MG63 (cell line): ENCODE data around the gene C1orf159. TPM values are rescaled to one million over a fixed set of nuclear protein-coding genes. Genes with fewer than 3 reads are reported as not detected.

Source experiments
- DNase-seq: peaks from one replicate; pipeline ENCODE4 v3.0.0-alpha.2; 2020
- H3K27me3 ChIP-seq: fragments of 250-450 bp; sonication (Bioruptor Pico); 2 replicates; pipeline ENCODE4 v1.5.1; 2020; ENCODE audit warnings: mild to moderate bottlenecking, moderate library complexity
- H3K36me3 ChIP-seq: fragments of 250-450 bp; sonication (Bioruptor Pico); 2 replicates; pipeline ENCODE4 v1.5.1; 2020; ENCODE audit warnings: mild to moderate bottlenecking, moderate library complexity
- H3K4me3 ChIP-seq: fragments of 250-450 bp; sonication (Bioruptor Pico); 2 replicates; pipeline ENCODE4 v1.5.1; 2020; ENCODE audit warnings: mild to moderate bottlenecking, moderate library complexity
- H3K9me3 ChIP-seq: fragments of 250-450 bp; sonication (Bioruptor Pico); 2 replicates; pipeline ENCODE4 v1.5.1; 2020; ENCODE audit warnings: mild to moderate bottlenecking, moderate library complexity
- total RNA-seq: library from RNA; depleted of rRNA; stranded (reverse); fragments of >200 nt; shearing (Covaris generic); gene quantifications from 2 replicates; pipeline ENCODE4 v1.2.3, GENCODE V29; 2014; ENCODE audit warnings: low replicate concordance

The C1orf159 gene
- total RNA-seq, 1 experiment from 2014 or later = 18.2 TPM

DNA sequence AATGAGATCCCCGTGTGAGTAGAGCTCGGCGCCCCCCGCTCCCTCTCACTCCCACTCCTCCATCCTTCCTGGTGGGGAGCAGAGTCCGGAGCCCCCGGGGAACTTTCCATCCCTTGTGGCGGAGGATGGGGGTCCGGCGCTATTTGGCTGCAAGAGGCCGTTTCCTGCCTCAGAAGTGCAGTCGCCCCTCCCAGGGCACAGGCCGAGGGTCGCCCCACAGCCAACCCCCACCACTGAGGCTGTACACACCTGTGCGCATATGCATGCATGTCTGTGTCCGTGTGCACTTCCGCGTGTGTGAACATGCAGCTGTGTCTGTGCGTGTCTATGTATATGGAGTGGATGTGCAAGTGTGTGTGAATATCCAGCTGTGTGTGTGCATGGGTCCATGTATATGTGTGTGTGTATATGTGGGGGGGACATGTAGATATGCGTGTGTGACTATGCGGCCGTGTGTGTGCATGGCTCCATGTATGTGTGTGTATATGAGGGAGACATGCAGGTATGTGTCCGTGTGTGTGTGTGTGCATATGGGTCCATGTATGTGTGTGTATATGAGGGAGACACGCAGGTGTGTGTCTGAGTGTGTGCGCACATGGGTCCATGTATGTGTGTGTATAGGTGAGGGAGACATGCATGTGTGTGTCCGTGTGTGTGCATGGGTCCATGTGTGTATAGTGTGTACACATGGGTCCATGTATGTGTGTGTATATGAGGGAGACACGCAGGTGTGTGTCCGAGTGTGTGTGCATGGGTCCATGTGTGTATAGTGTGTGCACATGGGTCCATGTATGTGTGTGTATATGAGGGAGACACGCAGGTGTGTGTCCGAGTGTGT lies 63.7 kb downstream of the C1orf159 start:
- H3K9me3 ChIP-seq = no peaks in the 10 kb centered on the region
- no peak overlapping the region for H3K4me3 ChIP-seq
- peaks cover 6% of the 10 kb centered on the region; the same call in 1 of the 2 replicates for H3K36me3 ChIP-seq
- no peaks in the 10 kb centered on the region for H3K27me3 ChIP-seq
- DNase-seq = no peak

DNA sequence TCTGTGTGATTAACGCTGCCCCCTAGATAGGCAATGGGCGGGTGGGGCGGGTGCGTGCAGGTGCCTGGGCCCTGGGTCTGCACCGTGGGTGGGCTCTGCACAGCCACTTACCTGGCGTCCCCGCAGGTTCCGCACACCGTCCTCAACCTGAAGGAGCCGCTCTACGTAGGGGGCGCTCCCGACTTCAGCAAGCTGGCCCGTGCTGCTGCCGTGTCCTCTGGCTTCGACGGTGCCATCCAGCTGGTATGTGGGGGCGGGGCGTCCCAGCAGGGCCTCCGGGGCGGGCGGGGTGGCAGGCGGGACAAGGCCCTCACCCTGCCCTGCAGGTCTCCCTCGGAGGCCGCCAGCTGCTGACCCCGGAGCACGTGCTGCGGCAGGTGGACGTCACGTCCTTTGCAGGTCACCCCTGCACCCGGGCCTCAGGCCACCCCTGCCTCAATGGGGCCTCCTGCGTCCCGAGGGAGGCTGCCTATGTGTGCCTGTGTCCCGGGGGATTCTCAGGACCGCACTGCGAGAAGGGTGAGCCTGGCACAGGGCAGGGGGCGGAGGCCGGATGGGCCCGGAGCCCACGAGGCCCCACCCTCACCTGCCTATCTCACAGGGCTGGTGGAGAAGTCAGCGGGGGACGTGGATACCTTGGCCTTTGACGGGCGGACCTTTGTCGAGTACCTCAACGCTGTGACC lies 64.6 kb downstream of the C1orf159 start:
- Histone ChIP-seq H3K4me3 (no peak overlapping the region), H3K9me3 (no peaks in the 10 kb centered on the region), H3K27me3 (no peaks in the 10 kb centered on the region), H3K36me3 (peaks cover 6% of the 10 kb centered on the region; the same call in 1 of the 2 replicates)
- DNase-seq = no peak

DNA sequence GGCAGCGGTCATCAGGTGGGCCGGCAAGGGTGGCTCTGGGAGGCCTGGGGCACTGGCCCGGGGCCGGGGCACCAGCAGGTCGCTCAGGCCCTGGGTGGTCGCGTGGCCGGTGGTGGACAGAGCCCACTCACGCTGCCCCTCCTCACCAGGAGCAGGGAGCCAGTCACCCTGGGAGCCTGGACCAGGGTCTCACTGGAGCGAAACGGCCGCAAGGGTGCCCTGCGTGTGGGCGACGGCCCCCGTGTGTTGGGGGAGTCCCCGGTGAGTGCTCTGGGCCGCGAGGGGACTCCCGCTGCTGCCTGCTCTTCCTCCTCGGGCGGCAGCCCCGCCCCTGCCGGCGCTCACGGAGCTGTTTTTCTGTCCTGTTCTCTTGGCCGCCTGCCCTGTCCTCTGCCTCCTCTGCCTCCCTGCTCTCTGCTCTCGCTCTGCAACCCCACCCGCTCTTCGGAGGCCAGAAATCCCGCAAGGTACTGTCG lies 65.3 kb downstream of the C1orf159 start:
- DNase-seq = no peak
- Histone ChIP-seq H3K36me3 (peaks cover 6% of the 10 kb centered on the region; the same call in 1 of the 2 replicates), H3K27me3 (no peaks in the 10 kb centered on the region), H3K4me3 (no peak overlapping the region), H3K9me3 (no peaks in the 10 kb centered on the region)

DNA sequence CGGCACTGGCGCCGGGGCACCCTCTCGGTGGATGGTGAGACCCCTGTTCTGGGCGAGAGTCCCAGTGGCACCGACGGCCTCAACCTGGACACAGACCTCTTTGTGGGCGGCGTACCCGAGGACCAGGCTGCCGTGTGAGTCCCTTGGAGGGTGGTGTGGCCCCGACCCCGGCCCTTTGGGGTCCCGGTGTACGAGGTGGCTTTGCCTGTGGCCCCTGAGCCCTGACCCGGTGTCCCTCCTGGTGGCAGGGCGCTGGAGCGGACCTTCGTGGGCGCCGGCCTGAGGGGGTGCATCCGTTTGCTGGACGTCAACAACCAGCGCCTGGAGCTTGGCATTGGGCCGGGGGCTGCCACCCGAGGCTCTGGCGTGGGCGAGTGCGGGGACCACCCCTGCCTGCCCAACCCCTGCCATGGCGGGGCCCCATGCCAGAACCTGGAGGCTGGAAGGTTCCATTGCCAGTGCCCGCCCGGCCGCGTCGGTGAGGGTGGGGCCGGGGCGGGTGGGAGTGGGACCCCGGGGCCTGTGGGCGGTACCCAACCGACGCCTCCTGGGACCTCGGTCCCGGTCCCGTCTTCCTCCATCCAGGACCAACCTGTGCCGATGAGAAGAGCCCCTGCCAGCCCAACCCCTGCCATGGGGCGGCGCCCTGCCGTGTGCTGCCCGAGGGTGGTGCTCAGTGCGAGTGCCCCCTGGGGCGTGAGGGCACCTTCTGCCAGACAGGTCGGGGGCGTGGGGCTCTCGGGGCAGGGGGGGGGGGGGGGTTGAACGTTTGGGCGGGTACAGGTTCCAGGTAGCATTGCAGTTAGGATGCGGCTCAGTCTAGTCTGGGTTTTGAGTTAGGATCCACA lies 66.3 kb downstream of the C1orf159 start:
- peaks cover 8% of the 10 kb centered on the region; the same call in 1 of the 2 replicates for H3K36me3 ChIP-seq
- no peak for DNase-seq
- H3K27me3 ChIP-seq = no peaks in the 10 kb centered on the region
- H3K9me3 ChIP-seq = no peaks in the 10 kb centered on the region
- H3K4me3 ChIP-seq = no peak overlapping the region

DNA sequence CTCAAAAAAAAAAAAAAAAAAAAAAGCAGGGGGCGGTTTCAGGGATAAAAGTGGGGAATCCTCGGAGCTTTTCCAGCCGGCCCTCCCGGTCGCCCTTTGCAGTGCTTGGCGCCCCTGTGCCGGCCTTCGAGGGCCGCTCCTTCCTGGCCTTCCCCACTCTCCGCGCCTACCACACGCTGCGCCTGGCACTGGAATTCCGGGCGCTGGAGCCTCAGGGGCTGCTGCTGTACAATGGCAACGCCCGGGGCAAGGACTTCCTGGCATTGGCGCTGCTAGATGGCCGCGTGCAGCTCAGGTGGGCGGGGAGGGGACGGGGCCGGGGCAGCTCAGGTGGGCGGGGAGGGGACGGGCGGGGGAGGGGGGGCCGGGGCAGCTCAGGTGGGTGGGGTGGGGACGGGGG lies 67.1 kb downstream of the C1orf159 start:
- no peaks in the 10 kb centered on the region for H3K27me3 ChIP-seq
- no peak overlapping the region for H3K4me3 ChIP-seq
- no peaks in the 10 kb centered on the region for H3K9me3 ChIP-seq
- no peak for DNase-seq
- H3K36me3 ChIP-seq = peaks cover 8% of the 10 kb centered on the region; the same call in 1 of the 2 replicates

DNA sequence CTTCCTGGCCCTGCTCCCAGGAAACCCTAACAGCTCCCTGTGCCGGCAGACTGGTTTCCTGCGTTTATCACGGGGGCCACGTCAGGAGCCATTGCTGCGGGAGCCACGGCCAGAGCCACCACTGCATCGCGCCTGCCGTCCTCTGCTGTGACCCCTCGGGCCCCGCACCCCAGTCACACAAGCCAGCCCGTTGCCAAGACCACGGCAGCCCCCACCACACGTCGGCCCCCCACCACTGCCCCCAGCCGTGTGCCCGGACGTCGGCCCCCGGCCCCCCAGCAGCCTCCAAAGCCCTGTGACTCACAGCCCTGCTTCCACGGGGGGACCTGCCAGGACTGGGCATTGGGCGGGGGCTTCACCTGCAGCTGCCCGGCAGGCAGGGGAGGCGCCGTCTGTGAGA lies 67.9 kb downstream of the C1orf159 start:
- DNase-seq = no peak
- Histone ChIP-seq H3K4me3 (no peak overlapping the region), H3K9me3 (no peaks in the 10 kb centered on the region), H3K36me3 (peaks cover 8% of the 10 kb centered on the region), H3K27me3 (no peaks in the 10 kb centered on the region)

DNA sequence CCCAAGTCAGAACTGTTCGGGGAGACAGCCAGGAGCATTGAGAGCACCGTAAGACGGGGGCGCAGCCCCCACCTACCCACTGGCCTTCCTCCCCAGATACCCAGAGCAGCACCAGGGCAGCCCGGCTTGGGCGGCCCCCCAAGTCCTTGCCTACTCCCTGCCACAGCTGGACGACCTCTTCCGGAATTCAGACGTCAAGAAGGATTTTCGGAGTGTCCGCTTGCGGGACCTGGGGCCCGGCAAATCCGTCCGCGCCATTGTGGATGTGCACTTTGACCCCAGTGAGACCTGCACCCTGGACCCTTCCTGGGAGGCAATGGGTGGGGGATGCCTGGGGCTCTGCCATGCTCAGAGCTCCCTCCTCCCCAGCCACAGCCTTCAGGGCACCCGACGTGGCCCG lies 68.5 kb downstream of the C1orf159 start:
- DNase-seq = no peak
- no peaks in the 10 kb centered on the region for H3K9me3 ChIP-seq
- no peak overlapping the region for H3K4me3 ChIP-seq
- no peaks in the 10 kb centered on the region for H3K27me3 ChIP-seq
- peaks cover 8% of the 10 kb centered on the region for H3K36me3 ChIP-seq

DNA sequence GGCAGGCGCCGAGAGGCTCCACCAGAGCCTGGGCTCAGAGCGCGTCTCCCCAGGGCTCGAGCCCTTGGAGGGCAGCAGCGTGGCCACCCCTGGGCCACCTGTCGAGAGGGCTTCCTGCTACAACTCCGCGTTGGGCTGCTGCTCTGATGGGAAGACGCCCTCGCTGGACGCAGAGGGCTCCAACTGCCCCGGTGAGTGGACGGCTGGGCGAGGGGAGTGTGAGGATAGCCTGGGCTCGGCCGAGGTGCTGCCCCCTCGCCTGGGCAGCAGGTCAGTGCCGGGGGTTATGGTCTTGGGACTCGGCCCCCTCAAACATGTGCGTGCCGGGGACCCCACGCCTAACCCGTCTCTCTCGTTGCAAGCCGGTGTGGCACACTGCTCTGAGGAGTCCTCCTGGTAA lies 69.1 kb downstream of the C1orf159 start:
- no peaks in the 10 kb centered on the region for H3K9me3 ChIP-seq
- no peak for DNase-seq
- peaks cover 10% of the 10 kb centered on the region for H3K36me3 ChIP-seq
- no peak overlapping the region for H3K4me3 ChIP-seq
- H3K27me3 ChIP-seq = no peaks in the 10 kb centered on the region

DNA sequence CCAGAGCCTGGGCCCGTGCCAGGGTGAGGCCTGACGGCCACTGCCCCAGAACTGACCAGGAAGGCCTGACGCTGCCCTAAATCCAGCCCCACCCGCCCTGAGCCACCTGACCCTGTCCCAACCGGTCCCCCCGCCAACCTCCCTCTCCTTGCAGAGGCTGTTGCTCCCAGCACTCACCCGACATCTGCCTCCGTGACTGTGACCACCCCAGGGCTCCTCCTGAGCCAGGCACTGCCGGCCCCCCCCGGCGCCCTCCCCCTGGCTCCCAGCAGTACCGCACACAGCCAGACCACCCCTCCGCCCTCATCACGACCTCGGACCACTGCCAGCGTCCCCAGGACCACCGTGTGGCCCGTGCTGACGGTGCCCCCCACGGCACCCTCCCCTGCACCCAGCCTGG lies 69.6 kb downstream of the C1orf159 start:
- Histone ChIP-seq H3K27me3 (no peaks in the 10 kb centered on the region), H3K9me3 (no peaks in the 10 kb centered on the region), H3K4me3 (no peak overlapping the region), H3K36me3 (peaks cover 5% of the 10 kb centered on the region)
- no peak for DNase-seq

DNA sequence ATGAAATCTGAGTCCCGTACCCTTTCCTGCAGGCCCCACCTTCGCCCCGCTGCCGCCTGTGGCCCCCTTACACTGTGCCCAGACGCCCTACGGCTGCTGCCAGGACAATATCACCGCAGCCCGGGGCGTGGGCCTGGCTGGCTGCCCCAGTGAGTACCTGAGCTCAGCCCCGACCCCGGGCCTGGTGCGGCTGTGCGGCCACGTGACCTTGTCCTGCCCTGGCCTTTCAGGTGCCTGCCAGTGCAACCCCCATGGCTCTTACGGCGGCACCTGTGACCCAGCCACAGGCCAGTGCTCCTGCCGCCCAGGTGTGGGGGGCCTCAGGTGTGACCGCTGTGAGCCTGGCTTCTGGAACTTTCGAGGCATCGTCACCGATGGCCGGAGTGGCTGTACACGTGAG lies 70.8 kb downstream of the C1orf159 start:
- Histone ChIP-seq H3K9me3 (no peaks in the 10 kb centered on the region), H3K4me3 (no peak overlapping the region), H3K36me3 (peaks cover 5% of the 10 kb centered on the region), H3K27me3 (no peaks in the 10 kb centered on the region)
- no peak for DNase-seq

DNA sequence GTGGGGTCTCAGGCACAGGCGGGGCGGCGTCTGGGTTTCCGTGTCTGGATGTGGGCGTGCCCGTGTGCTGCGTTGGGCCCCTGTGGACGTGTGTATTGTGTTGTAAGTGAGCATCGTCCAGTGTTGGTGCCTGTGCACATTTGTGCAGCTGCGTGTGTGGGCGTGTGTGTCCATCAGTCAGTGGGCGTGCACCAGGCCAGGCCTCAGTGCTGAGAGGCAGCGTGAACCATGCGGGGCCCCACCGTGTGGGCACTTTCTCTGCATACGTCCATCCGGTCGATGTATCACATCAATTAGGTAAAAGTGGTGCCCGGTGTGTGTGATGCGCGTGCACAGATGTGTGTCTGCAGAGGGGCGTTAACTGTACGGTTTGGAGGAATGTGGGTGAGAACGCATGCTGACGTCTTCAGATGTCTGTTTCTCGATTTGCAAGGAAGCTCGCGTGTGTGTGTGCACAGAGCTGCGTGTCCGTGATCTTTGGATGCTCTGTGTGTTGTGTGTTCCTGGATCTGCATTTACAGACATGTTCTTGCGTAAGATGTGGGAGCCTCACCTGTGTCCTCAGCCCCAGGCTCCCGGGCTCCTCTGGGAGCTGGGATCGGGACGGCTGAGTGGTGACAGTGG lies 71.3 kb downstream of the C1orf159 start:
- H3K9me3 ChIP-seq = no peaks in the 10 kb centered on the region
- no peak overlapping the region for H3K4me3 ChIP-seq
- peaks cover 5% of the 10 kb centered on the region for H3K36me3 ChIP-seq
- no peaks in the 10 kb centered on the region for H3K27me3 ChIP-seq
- DNase-seq = no peak

DNA sequence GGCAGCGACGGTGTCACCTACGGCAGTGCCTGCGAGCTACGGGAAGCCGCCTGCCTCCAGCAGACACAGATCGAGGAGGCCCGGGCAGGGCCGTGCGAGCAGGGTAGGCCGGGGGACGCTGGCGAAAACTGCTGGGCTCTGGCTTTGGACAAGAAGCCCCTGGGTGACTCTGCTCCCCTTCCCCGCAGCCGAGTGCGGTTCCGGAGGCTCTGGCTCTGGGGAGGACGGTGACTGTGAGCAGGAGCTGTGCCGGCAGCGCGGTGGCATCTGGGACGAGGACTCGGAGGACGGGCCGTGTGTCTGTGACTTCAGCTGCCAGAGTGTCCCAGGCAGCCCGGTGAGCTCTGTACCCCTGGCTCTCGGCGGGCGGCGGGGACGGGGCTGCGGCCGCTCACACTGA lies 72.0 kb downstream of the C1orf159 start:
- DNase-seq = no peak
- Histone ChIP-seq H3K9me3 (no peaks in the 10 kb centered on the region), H3K4me3 (no peak overlapping the region), H3K36me3 (peaks cover 5% of the 10 kb centered on the region), H3K27me3 (no peaks in the 10 kb centered on the region)

DNA sequence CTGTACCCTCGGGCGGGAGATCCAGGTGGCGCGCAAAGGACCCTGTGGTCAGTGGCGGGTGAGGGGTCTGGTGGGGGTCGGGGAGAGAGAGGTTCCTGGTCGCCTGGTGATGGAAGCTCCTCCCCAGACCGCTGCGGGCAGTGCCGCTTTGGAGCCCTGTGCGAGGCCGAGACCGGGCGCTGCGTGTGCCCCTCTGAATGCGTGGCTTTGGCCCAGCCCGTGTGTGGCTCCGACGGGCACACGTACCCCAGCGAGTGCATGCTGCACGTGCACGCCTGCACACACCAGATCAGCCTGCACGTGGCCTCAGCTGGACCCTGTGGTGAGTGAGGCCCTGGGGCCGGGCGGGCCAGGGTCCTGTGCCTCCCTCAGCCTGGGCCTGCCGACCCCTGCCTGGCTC lies 72.5 kb downstream of the C1orf159 start:
- Histone ChIP-seq H3K36me3 (peaks cover 5% of the 10 kb centered on the region), H3K27me3 (no peaks in the 10 kb centered on the region), H3K4me3 (no peak overlapping the region), H3K9me3 (no peaks in the 10 kb centered on the region)
- DNase-seq = no peak

DNA sequence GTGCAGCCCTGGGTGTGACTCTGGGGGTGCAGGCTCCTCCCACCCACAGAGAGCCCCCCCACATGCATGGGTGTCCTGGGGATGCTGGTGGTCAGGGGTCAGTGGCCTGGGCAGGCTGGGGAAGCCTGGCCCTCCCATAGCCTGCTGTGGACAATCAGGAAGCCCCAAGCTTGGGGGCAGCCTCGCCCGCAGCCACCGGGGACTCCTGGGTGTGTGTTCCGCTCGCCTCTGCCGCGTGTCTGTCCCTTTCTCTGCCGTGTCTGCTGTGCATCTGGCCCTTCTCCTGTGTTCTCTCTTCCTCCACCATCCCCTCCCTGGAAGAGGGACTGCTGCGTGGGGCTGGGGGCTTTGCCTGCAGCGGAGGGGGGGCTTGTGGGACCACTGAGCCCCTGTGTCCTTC lies 73.1 kb downstream of the C1orf159 start:
- no peaks in the 10 kb centered on the region for H3K27me3 ChIP-seq
- no peaks in the 10 kb centered on the region for H3K9me3 ChIP-seq
- no peak for DNase-seq
- peaks cover 5% of the 10 kb centered on the region for H3K36me3 ChIP-seq
- H3K4me3 ChIP-seq = no peak overlapping the region

DNA sequence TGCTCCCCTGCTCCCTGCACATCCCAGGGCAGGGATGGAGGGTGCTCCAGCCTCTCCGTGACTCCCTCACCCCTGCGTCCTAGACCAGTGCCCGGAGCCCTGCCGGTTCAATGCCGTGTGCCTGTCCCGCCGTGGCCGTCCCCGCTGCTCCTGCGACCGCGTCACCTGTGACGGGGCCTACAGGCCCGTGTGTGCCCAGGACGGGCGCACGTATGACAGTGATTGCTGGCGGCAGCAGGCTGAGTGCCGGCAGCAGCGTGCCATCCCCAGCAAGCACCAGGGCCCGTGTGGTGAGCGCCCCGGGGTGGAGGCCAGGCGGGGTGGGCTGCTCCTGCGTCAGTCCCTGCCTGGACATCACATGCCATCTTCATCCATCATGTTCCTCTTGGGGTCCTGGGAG lies 74.0 kb downstream of the C1orf159 start:
- H3K27me3 ChIP-seq = no peaks in the 10 kb centered on the region
- no peaks in the 10 kb centered on the region for H3K9me3 ChIP-seq
- no peak overlapping the region for H3K4me3 ChIP-seq
- peaks cover 5% of the 10 kb centered on the region for H3K36me3 ChIP-seq
- DNase-seq = no peak

DNA sequence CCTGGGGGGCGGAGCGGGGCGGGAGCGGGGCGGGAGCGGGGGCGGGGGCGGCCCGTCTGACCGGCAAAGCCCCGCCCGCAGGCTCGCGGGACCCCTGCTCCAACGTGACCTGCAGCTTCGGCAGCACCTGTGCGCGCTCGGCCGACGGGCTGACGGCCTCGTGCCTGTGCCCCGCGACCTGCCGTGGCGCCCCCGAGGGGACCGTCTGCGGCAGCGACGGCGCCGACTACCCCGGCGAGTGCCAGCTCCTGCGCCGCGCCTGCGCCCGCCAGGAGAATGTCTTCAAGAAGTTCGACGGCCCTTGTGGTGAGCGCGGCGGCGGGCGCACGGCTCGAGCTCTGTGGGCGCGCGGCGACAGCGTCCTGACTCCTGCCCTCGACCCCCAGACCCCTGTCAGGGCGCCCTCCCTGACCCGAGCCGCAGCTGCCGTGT lies 74.8 kb downstream of the C1orf159 start:
- H3K4me3 ChIP-seq = no peak overlapping the region
- H3K36me3 ChIP-seq = peaks cover 5% of the 10 kb centered on the region
- no peaks in the 10 kb centered on the region for H3K27me3 ChIP-seq
- no peak for DNase-seq
- H3K9me3 ChIP-seq = no peaks in the 10 kb centered on the region
